Esophagus muscularis mucosa (tissue), 4 donors: ENCODE data around the gene A3GALT2. TPM values are rescaled to one million over a fixed set of nuclear protein-coding genes. Genes with fewer than 3 reads are reported as not detected.
A peak's percentile ranks its signal among the peaks of the same experiment; 100 is the strongest.

Experiments used
- DNase-seq: peaks from one replicate; pipeline ENCODE4 v3.0.0-alpha.2; 2017; ENCODE audit errors: extremely low spot score
- H3K27ac ChIP-seq, 4 donors: fragments of 200-600 bp; sonication (generic); replicated peaks in 1 of 4; 1 replicate in 3 of 4; 2 replicates in 1 of 4; pipeline ENCODE4 v1.5.1; 2016 to 2019; ENCODE audit warnings: mild to moderate bottlenecking in 1 of 4
- H3K27me3 ChIP-seq, 4 donors: fragments of 200-600 bp; sonication (generic); one replicate each; pipeline versions ENCODE4 v1.5.1 to v1.6.0; 2016 to 2019
- H3K36me3 ChIP-seq, 4 donors: fragments of 200-600 bp; sonication (generic); one replicate each; pipeline ENCODE4 v1.5.1; 2016 to 2019
- H3K4me1 ChIP-seq, 4 donors: fragments of 200-600 bp; sonication (generic); one replicate each; pipeline ENCODE4 v1.5.1; 2016 to 2019
- H3K4me3 ChIP-seq, 4 donors: fragments of 200-600 bp; sonication (generic); 1 replicate in 2 of 4; 2 replicates in 2 of 4; pipeline ENCODE4 v1.5.1; 2016 to 2019; ENCODE audit warnings: mild to moderate bottlenecking in 4 of 4, moderate library complexity in 1 of 4
- H3K9me3 ChIP-seq, 4 donors: fragments of 200-600 bp; sonication (generic); 1 replicate in 3 of 4; 2 replicates in 1 of 4; pipeline ENCODE4 v1.5.1; 2016 to 2019
- EP300 ChIP-seq: sonication (generic); formaldehyde crosslinking; IDR thresholded peaks from one replicate; pipeline ENCODE4 v1.6.1; 2017; ENCODE audit warnings: antibody characterized with exemption
- POLR2A ChIP-seq: fragments of 450-650 bp; IDR thresholded peaks from one replicate; pipeline ENCODE4 v1.6.1; 2017; ENCODE audit warnings: antibody characterized with exemption, moderate library complexity, mild to moderate bottlenecking, low read depth
- POLR2AphosphoS5 ChIP-seq, 2 donors: sonication (generic); formaldehyde crosslinking; IDR thresholded peaks; one replicate each; pipeline ENCODE4 v1.6.1; 2017; ENCODE audit warnings: antibody characterized with exemption in 2 of 2
- WGBS: methylation state at CpG from one replicate; pipeline ENCODE4 v1.1.5; 2018; 5-methylcytosine and 5-hydroxymethylcytosine counted together
- intact Hi-C: fragments of 100-400 bp; cut with DNase I; formaldehyde crosslinking; loops from one replicate; pipeline ENCODE4 v1.15.1; 2023
- total RNA-seq, 4 donors: library from RNA; depleted of rRNA; stranded (reverse); fragments of >200 nt; gene quantifications; one replicate each; pipeline versions ENCODE4 v1.1.0 to v1.2.1, GENCODE V29; 2016
- TF ChIP-seq, protein P1 (sequence below), 3 experiments: fragments of 200-600 bp in 2 of 3; fragments of 450-650 bp in 1 of 3; sonication (generic) in 2 of 3; IDR thresholded peaks; one replicate each; pipeline ENCODE4 v1.5.1; 2017 to 2019; ENCODE audit warnings: antibody characterized with exemption in 3 of 3, mild to moderate bottlenecking in 2 of 3, moderate library complexity in 1 of 3

A3GALT2 gene
- total RNA-seq, 4 donors from 2014 or later: not detected

DNA sequence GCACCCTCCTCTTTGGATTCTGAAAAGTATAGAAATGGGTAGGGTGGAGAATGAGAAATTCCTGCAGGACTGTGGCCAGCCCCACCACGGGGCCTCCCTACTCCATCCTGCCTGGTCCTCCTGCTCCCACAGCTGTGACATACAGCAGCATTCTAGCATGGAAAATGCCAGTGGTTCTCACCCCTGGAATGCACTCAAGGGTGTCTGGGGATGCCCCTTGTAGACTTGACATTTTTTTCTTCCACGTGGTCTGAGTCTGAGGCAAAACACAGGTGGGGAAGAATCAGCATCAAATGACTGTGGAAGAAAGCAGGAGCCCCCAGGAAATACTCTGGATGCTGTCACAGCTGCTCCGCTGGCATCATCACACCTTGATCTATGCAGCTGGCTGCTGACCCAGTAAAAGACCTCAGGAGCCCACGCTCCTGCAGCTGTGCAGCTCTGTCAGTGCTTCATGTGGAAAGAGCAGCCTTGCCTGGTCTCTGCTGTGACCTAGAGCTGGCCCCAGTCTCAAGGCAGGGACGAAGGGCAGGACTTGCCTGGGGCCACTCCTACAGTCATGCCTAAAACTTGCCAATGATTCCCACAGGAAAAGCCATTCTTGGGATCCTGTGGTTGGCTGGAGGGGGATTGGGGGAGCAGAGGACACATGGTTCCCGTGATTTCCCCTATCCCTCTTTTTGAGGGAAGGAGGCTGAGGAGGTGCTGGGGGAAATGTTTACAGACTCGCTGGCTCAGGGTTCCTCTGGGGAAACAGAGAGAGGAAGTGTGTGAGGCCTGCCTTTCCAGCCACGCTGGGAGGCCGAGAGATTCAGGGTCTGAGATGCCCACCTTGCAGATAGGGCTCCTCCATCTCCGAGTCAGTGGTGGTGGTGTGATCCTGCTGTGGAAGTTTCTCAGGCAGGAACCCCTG lies 10.8 kb upstream of the A3GALT2 start:
- H3K27me3 ChIP-seq: no peaks in the 10 kb centered on the region
- peaks cover 60 to 86% (median 68%) of the 10 kb centered on the region in 4 donors for H3K36me3 ChIP-seq
- no peaks in the 10 kb centered on the region for H3K9me3 ChIP-seq
- peak overlapping the region; percentile 55 to 100 (median 100) for H3K27ac ChIP-seq
- WGBS: 56% methylated on average over 8 of the region's 10 CpGs
- no peak overlapping the region for H3K4me3 ChIP-seq
- no peak for DNase-seq
- TF ChIP-seq EP300 (no peak), POLR2AphosphoS5 (IDR thresholded peaks at IDR 0.05) (no peak), POLR2A (no peak)
- TF ChIP-seq, protein P1, sequence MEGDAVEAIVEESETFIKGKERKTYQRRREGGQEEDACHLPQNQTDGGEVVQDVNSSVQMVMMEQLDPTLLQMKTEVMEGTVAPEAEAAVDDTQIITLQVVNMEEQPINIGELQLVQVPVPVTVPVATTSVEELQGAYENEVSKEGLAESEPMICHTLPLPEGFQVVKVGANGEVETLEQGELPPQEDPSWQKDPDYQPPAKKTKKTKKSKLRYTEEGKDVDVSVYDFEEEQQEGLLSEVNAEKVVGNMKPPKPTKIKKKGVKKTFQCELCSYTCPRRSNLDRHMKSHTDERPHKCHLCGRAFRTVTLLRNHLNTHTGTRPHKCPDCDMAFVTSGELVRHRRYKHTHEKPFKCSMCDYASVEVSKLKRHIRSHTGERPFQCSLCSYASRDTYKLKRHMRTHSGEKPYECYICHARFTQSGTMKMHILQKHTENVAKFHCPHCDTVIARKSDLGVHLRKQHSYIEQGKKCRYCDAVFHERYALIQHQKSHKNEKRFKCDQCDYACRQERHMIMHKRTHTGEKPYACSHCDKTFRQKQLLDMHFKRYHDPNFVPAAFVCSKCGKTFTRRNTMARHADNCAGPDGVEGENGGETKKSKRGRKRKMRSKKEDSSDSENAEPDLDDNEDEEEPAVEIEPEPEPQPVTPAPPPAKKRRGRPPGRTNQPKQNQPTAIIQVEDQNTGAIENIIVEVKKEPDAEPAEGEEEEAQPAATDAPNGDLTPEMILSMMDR (IDR thresholded peaks at IDR 0.05): no peak
- peaks cover 81 to 84% (median 82%) of the 10 kb centered on the region in 4 donors for H3K4me1 ChIP-seq
- intact Hi-C loops: no loop called here

DNA sequence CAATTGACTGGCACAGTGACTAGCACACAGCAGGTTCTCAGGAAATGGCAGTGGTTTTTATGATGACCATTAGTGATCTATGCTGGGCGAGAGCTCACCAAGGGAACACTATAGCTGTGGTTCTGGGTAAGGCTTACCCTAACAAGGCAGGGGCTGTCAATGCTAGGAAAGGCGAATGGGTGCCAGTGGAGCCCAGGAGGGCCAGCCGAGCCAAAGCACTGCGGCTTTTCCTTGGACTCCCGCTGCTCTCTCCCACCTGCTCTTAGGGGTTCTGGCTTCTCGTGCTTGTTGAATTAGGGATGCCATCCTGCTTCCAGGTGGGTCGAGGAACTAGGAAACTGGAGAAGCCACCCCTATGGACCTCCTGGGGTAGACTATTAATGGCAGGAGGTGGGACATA lies 10.0 kb upstream of the A3GALT2 start:
- H3K27me3 ChIP-seq: no peaks in the 10 kb centered on the region
- intact Hi-C loops: no loop called here
- H3K4me3 ChIP-seq: no peak overlapping the region
- H3K4me1 ChIP-seq: peaks cover 73 to 78% (median 75%) of the 10 kb centered on the region in 4 donors
- peak overlapping the region in 3 of 4 donors; percentile 99 to 100 (median 100) for H3K27ac ChIP-seq
- peaks cover 68 to 94% (median 76%) of the 10 kb centered on the region in 4 donors for H3K36me3 ChIP-seq
- no peak for DNase-seq
- TF ChIP-seq, protein P1 (IDR thresholded peaks at IDR 0.05): no peak
- TF ChIP-seq EP300 (no peak), POLR2A (no peak), POLR2AphosphoS5 (IDR thresholded peaks at IDR 0.05) (no peak)
- no peaks in the 10 kb centered on the region for H3K9me3 ChIP-seq
- WGBS: 94% methylated on average over 7 of the region's 7 CpGs

DNA sequence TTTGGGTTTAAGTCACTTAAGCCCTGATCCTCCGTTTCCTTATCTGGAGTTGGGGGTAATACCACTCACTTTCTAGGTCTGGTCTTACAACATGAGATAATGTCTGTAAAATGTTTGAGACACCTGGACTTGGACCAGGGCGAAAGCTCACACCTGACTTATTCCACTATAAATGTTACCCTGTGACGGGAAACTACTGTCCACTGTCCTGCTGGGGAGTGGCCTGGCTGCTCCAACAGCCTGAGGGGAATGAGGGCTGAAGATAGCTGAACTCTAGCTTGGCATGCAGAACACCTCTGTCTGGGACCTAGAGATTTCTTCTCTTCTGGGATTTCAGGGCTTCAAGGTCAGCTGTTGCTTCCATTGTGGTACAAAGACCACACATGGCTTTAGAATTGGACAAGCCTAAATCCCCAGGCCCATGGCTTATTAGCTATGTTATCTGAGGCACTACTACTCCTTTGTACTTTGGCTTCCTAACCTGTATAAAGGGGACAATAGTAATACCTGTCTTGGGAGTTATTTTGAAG lies 9.5 kb upstream of the A3GALT2 start:
- Histone ChIP-seq H3K4me1 (peaks cover 69 to 78% (median 74%) of the 10 kb centered on the region in 4 donors), H3K4me3 (no peak overlapping the region), H3K36me3 (peaks cover 72 to 99% (median 81%) of the 10 kb centered on the region in 4 donors), H3K27ac (peak overlapping the region in 3 of 4 donors; percentile 99 to 100 (median 100)), H3K27me3 (no peaks in the 10 kb centered on the region), H3K9me3 (no peaks in the 10 kb centered on the region)
- no peak for DNase-seq
- TF ChIP-seq, protein P1 (IDR thresholded peaks at IDR 0.05): no peak
- TF ChIP-seq POLR2AphosphoS5 (IDR thresholded peaks at IDR 0.05) (no peak), POLR2A (no peak), EP300 (no peak)
- intact Hi-C loops: no loop called here
- WGBS: 88% methylated on average over 2 of the region's 3 CpGs

GRCh38 chr1:33329600-33330305 lies 8.9 kb upstream of the A3GALT2 start:
- TF ChIP-seq POLR2AphosphoS5 (IDR thresholded peaks at IDR 0.05) (no peak), POLR2A (no peak), EP300 (no peak)
- TF ChIP-seq, protein P1 (IDR thresholded peaks at IDR 0.05): no peak
- Histone ChIP-seq H3K4me3 (no peak overlapping the region), H3K9me3 (no peaks in the 10 kb centered on the region), H3K27ac (peak overlapping the region in 3 of 4 donors; percentile 99 to 100 (median 100)), H3K27me3 (no peaks in the 10 kb centered on the region), H3K36me3 (peaks cover 79 to 100% (median 88%) of the 10 kb centered on the region in 4 donors), H3K4me1 (peaks cover 68 to 75% (median 72%) of the 10 kb centered on the region in 4 donors)
- 85% methylated on average over 17 of the region's 19 CpGs for WGBS
- intact Hi-C loops: no loop called here
- no peak for DNase-seq
